Measurements from ENCODE around the gene ACACA. TPM values are rescaled to one million over a fixed set of nuclear protein-coding genes. Genes with fewer than 3 reads are reported as not detected.
A peak's percentile ranks its signal among the peaks of the same experiment; 100 is the strongest.

Gene ACACA
- total and polyA plus RNA-seq, 8 donors: 9.1 to 31.6 (median 13.1) TPM

DNA sequence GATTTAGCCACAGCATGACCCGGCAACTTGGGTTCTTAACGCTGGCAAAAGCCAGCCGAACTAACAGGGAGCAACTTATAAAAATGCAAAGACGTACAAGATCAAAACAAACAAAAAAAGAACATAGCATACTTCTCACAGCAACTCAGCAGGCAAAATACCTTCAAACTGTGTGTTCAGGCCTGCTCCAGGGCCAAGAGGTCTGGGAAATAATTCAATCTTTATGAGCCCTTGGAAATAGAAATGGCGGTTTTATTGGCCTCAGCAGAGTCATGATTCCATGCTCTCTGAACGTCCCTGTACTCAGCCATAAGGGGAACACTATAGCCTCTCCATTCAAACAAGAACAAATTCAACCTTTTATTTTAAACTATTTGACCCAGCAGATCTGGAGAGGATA, 132.2 kb downstream of the ACACA start:
- ATAC-seq (no peak), FAIRE-seq (no peak), DNase-seq (no peak)
- no peak overlapping the region for H3K27ac ChIP-seq
- intact Hi-C loops (cut with DNase I): no loop called here
- no peaks in the 10 kb centered on the region for H3K9me3 ChIP-seq
- peaks cover 0 to 4% (median 0%) of the 10 kb centered on the region in 3 donors for H3K4me1 ChIP-seq
- TF ChIP-seq, protein P1, sequence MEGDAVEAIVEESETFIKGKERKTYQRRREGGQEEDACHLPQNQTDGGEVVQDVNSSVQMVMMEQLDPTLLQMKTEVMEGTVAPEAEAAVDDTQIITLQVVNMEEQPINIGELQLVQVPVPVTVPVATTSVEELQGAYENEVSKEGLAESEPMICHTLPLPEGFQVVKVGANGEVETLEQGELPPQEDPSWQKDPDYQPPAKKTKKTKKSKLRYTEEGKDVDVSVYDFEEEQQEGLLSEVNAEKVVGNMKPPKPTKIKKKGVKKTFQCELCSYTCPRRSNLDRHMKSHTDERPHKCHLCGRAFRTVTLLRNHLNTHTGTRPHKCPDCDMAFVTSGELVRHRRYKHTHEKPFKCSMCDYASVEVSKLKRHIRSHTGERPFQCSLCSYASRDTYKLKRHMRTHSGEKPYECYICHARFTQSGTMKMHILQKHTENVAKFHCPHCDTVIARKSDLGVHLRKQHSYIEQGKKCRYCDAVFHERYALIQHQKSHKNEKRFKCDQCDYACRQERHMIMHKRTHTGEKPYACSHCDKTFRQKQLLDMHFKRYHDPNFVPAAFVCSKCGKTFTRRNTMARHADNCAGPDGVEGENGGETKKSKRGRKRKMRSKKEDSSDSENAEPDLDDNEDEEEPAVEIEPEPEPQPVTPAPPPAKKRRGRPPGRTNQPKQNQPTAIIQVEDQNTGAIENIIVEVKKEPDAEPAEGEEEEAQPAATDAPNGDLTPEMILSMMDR (IDR thresholded peaks at IDR 0.05): no peak
- 80 to 87% methylated on average over 6 of the region's 6 CpGs for WGBS, 2 donors
- H3K4me3 ChIP-seq: no peak overlapping the region
- peaks cover 0 to 4% (median 2%) of the 10 kb centered on the region in 3 donors for H3K36me3 ChIP-seq
- no peaks in the 10 kb centered on the region for H3K27me3 ChIP-seq

DNA sequence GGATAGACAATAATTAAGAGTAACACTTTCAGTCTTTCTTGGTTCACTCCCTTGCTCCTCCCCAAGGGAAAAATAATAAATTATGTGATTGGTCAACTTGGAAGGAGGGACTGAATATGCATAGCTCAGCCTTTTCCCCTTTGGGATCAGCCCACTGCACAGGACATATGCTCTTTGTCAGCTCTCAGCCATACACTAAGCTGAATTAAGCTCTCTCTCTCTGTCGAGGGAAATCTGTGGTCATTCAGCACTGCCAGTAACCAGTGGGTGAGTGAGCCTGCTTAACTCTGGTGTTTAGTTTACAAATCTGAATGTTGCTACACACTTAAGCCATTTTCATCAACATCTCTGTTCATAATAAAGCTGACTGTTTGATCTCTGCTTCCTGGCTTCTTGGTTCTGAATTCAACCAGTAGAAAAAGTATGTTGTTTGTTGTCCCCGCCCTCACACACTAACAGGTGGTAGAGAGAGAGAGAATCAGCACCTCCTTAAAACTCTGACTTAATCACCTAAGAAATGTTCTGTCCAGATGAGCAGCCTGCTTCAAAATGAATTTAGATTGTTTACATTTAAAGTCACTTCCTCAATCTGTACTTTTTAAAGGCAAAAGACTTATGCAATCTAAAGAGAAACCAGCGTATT, 133.1 kb downstream of the ACACA start:
- Histone ChIP-seq H3K36me3 (peaks cover 0 to 4% (median 2%) of the 10 kb centered on the region in 3 donors), H3K4me3 (no peak overlapping the region), H3K4me1 (peaks cover 0 to 4% (median 0%) of the 10 kb centered on the region in 3 donors), H3K27me3 (no peaks in the 10 kb centered on the region), H3K27ac (no peak overlapping the region), H3K9me3 (no peaks in the 10 kb centered on the region)
- WGBS, 2 donors: 74 to 78% methylated on average over 3 of the region's 3 CpGs
- ATAC-seq (peak in 1 of 4 donors; percentile 39), FAIRE-seq (no peak), DNase-seq (no peak)
- TF ChIP-seq, protein P1 (IDR thresholded peaks at IDR 0.05): no peak
- intact Hi-C loops (cut with DNase I): no loop called here

DNA sequence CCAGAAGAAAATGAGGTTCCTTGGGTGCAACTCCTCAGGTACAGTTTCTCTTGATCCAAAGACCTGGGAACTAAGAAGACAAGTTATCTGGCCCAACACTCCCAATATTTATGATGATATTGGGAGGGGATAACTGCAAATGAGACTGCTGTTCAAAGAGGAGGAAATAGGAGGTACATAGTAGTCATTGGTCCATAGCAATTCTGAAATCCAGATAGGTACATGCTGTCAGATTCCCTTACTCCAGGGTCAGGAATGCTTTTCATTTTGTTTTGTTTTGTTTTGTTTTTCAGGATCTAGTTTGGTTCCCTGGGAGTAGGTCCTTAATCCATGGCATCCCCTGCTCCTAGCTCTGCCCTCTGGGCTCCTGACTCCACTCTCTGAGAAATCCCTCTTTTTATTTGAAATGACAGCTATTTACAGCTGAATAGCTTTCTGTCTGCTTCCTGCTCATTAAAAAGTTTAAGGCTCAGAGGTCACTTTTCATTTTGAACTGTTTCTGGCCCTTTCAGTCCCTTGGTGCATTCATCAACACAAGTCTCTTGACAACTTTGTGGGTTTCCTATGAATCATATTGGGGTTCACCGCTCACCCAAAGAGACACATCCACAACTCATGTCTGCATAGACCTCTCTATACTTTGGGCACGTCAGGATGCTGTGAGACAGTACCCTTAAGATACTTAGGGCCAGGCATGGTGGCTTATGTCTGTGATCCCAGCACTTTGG, 141.0 kb downstream of the ACACA start:
- DNase-seq: no peak
- H3K9me3 ChIP-seq: no peaks in the 10 kb centered on the region
- no peak overlapping the region for H3K4me3 ChIP-seq
- no peak for FAIRE-seq
- no peaks in the 10 kb centered on the region for H3K27me3 ChIP-seq
- ATAC-seq: no peak
- no peak overlapping the region for H3K27ac ChIP-seq
- TF ChIP-seq, protein P1 (IDR thresholded peaks at IDR 0.05): no peak
- intact Hi-C loops (cut with DNase I): no loop called here
- no peaks in the 10 kb centered on the region for H3K4me1 ChIP-seq
- H3K36me3 ChIP-seq: peaks cover 0 to 12% (median 6%) of the 10 kb centered on the region in 3 donors
- 97 to 99% methylated on average over 2 of the region's 2 CpGs for WGBS, 2 donors

DNA sequence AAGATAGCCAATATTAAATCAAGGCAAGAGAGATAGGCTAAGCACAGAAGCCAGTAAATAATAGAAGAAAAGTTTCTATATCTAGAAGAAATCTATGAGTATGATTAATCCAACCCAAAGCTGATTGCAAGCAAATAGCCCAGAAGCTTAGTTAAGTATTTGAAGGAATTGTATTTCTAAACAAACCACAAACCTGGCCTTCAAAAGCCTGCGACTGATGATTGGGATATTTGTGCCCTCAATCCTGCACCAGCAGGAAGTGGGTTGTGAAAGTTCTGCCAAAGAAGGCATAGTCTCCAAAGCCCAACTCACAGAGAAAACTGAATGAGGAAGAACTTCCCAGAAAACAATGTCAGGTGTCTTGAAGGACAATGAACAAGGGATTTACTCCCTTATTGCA, 145.3 kb downstream of the ACACA start:
- ATAC-seq (no peak), DNase-seq (no peak), FAIRE-seq (no peak)
- H3K36me3 ChIP-seq: peaks cover 0 to 12% (median 3%) of the 10 kb centered on the region in 3 donors
- H3K27me3 ChIP-seq: no peaks in the 10 kb centered on the region
- no peaks in the 10 kb centered on the region for H3K9me3 ChIP-seq
- intact Hi-C loops (cut with DNase I): no loop called here
- 75 to 86% methylated on average over 1 of the region's 1 CpG for WGBS, 2 donors
- H3K4me1 ChIP-seq: no peaks in the 10 kb centered on the region
- H3K4me3 ChIP-seq: no peak overlapping the region
- H3K27ac ChIP-seq: no peak overlapping the region
- TF ChIP-seq, protein P1 (IDR thresholded peaks at IDR 0.05): no peak
